Glomerular visceral epithelial cell (primary cell): ENCODE data around the gene ZNF407.
A peak's percentile ranks its signal among the peaks of the same experiment; 100 is the strongest.

Experiments
- DNase-seq: peaks from one replicate; pipeline ENCODE4 v3.0.0-alpha.2; 2016; ENCODE audit errors: extremely low spot score

ZNF407 gene

GRCh38 chr18:74679006-74679678, 81.5 kb downstream of the ZNF407 start:
- DNase-seq, result no peak

DNA sequence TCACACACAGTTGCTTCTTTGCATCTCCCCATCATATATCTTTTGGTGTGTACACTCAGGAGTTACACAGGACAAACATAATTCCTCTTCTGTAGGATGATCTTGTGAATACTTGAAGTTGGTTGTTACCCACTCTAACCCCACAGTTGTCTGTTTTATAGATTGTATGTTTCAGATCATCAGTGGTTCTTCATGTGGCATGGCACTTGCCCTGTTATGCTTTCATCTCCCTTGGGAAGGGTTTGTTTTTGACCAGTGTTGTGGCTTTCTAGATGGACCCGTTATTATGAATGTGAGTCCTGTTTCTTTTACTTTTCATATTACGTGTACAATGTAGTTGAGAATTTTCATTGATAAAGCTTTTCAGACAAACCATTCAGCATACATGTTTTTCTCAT, 82.0 kb downstream of the ZNF407 start:
- DNase-seq, result no peak

- DNase-seq, result peak; percentile 13
Observed at GRCh38 chr18:74682141-74682990, 84.7 kb downstream of the ZNF407 start.

GRCh38 chr18:74682991-74683297, 85.3 kb downstream of the ZNF407 start:
- DNase-seq, result no peak

DNA sequence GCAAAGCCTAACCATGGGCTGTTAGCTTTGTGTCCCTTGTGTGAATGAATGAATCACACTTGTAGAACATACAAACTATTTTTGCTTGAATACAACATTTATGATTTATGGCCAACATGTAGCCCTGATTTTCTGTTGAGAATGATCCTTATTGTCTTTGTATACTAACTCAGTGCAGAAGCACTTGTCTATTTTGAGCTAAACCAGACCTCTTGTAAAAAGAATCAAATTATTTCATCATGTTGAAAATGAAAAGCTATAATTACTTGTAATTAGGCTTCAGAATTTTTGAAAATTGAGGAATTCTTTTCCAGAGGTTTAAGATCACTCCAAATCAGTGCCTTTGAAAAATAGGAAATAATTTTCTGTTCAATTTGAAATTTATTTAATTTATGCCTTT, 85.9 kb downstream of the ZNF407 start:
- DNase-seq, result no peak

GRCh38 chr18:74689251-74689650, 91.6 kb downstream of the ZNF407 start:
- DNase-seq, result no peak

DNA sequence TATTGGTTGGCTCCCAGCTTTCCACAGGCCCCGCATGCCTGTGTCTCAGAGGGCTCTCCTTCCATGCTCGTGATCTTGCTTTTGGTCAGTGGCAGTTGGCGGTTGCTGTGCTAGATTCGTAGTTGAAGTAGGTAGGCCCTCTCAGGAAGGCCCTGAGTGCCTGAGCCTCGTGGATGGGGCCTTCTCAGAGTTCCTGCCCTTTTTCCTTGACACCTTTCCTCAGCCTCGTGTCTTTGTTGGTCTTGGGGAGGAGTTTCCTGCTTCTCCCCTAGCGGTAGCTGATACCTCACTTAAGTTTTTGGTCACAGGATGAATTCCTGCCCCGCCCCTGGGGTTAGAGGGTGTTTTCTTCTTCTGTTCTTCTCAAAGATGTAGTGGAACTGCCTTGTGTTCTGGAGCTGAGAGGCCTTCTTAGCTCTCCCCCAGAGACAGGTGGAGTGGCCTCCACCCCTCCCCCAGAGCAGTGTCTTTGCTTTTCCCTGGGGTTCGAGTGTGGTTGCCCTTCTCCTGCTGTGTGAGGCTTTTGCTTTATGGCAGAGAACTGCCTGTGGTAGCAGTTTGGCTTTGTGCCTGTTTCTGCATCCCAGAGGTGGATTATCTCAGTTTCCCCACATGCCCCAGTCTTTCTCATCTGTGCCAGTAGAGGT, 94.8 kb downstream of the ZNF407 start:
- DNase-seq, result no peak

DNA sequence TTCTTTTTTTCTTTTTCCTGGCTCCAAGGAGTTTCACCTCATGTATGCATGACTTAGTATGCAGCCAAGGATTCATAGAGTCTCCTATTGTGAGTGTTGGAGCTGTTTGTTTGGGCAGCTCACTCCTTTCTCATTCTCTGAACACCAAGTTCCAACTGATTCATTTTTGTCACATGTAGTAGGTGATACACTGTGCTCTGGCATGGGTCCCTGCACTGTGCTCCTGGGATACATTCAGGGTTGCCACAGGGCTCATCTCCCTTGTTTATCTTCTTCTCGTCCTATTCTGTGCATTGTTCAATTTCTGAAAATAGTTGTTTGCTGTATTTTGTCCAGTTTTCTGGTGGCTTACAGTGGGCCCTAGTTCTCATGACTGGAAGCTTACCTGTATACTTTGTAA, 96.8 kb downstream of the ZNF407 start:
- DNase-seq, result no peak

DNA sequence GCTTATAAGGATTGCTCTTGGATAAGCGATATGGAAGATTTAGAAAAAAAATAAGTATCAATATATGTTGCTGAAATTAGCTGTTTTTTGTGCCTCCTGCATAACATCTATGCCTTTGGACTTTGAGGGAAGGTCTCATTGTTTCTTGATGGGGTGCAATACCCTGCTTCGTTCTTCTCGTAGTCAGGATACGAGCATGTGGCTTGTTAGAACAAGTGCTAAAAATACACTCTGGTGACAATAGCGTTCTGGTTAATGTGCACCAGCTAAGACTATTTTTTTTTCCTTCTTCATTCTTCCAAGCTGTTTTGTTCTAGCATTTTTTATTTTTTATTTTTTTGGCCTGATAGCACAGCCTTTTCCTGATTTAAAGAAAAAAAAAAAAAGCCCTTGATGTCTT, 97.5 kb downstream of the ZNF407 start:
- no peak for DNase-seq

GRCh38 chr18:74698881-74699280, 101.2 kb downstream of the ZNF407 start:
- DNase-seq, result no peak

GRCh38 chr18:74699455-74699854, 101.8 kb downstream of the ZNF407 start:
- DNase-seq, result no peak

DNA sequence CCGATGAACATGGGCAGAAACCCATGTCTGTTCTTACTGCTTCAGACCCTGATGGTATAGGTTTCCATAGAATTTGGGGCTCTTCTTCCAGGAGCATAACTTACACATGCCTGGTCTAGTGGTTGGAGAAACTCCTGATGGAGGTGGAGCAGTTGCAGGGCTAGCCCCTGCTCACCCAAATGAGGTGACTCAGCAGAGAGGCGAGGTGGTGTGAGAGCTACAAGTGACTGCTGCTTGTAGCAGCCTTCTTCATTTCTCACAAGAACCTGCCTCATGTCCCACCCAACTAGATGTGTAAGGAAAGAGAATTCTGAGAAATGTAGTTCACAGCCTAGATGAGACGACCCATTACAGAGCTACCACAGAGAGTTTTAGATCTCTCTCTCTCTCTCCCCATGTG, 105.3 kb downstream of the ZNF407 start:
- DNase-seq, result no peak

DNA sequence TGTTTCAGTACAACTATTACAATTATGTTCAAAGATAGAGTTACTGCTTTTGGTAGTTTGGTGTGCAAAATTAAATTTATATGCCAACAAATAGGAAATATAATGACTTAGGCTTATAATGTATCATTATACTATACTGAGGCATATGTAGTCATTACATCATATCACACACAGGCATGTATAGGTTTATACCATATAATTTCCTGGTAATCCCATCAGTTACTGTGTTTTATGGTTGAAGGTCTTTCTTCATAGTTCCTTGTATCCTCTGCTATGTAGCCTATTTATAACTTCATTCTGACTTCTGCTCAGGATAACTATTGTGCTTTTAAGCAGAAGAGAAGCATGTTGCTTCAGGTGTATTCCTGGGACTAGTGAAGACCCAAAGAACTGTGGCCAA, 110.5 kb downstream of the ZNF407 start:
- DNase-seq, result no peak

- DNase-seq, result no peak
Observed at GRCh38 chr18:74709452-74709851, 111.8 kb downstream of the ZNF407 start.

- DNase-seq, result no peak
Observed at GRCh38 chr18:74714120-74714519, 116.5 kb downstream of the ZNF407 start.

- no peak for DNase-seq
Observed at GRCh38 chr18:74714791-74715190, 117.1 kb downstream of the ZNF407 start.

GRCh38 chr18:74715306-74715705, 117.6 kb downstream of the ZNF407 start:
- no peak for DNase-seq

GRCh38 chr18:74715865-74716712, 118.4 kb downstream of the ZNF407 start:
- no peak for DNase-seq

- DNase-seq, result no peak
Observed at GRCh38 chr18:74718312-74718711, 120.6 kb downstream of the ZNF407 start.

GRCh38 chr18:74722237-74722636, 124.6 kb downstream of the ZNF407 start:
- DNase-seq, result peak; percentile 20

GRCh38 chr18:74724186-74724585, 126.5 kb downstream of the ZNF407 start:
- DNase-seq, result no peak

DNA sequence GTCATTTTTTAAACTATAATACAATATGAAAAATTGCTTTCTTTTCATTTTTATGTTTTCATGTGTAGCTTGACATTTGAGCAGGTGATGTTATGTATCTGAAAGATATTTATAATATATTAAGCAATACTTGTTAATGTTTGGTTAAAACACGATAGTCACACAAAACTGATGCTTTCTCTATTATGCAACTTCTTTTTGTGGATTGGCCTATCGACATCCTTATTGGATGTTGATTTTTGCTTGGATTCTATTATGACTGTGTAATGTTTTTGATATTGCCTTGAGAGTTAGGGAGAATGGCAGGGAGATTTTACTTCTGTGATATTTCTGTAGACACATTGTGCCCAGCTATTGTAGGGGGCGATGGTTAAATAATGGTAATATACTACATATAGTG, 128.0 kb downstream of the ZNF407 start:
- DNase-seq, result no peak
